ENCODE data around the gene UST.

DNA sequence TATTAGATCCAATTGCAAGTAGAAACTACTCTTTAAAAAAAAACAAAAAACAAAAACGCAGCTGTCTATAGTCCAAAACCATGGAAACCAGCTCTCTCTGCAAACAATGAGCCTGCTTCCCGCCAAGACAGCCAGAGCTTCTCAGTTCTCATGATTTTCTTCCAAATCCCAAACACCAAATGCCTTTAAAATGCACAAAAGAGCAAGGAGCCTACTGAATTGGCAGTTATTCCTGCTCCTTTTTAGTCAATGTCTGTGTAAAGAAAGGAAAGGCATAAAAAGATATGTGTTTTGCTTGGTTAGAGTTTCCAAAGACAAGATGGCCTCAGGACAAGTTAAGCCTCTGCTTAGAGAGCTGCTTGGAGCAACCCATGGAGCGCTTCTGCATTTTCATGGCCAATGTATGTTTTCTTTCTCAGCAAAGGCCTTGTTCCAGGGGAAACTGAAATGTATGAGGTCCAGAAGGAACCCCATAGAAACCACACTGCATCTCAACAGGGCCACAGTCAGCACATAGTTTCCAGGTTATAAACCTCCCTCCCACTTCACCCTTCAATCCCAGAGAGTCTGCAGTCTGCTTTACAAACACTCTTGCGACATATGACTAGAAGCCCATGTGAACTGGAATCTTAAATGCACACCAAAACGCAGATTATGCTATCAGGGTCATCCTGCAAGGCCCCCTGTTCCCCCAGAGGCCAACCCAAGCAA is 361.4 kb downstream of the UST start:
- TF ChIP-seq, protein P1, sequence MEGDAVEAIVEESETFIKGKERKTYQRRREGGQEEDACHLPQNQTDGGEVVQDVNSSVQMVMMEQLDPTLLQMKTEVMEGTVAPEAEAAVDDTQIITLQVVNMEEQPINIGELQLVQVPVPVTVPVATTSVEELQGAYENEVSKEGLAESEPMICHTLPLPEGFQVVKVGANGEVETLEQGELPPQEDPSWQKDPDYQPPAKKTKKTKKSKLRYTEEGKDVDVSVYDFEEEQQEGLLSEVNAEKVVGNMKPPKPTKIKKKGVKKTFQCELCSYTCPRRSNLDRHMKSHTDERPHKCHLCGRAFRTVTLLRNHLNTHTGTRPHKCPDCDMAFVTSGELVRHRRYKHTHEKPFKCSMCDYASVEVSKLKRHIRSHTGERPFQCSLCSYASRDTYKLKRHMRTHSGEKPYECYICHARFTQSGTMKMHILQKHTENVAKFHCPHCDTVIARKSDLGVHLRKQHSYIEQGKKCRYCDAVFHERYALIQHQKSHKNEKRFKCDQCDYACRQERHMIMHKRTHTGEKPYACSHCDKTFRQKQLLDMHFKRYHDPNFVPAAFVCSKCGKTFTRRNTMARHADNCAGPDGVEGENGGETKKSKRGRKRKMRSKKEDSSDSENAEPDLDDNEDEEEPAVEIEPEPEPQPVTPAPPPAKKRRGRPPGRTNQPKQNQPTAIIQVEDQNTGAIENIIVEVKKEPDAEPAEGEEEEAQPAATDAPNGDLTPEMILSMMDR (IDR thresholded peaks at IDR 0.05): no peak
- TF ChIP-seq EZH2 (IDR thresholded peaks at IDR 0.05; ENCODE audit: borderline replicate concordance, insufficient read depth, low read depth, low read length, poor library complexity, severe bottlenecking): no peak
